H9 (cell line): ENCODE measurements around the gene ARL16. TPM values are rescaled to one million over a fixed set of nuclear protein-coding genes. Genes with fewer than 3 reads are reported as not detected.

Experiments
- DNase-seq: peaks from one replicate; pipeline ENCODE4 v3.0.0-alpha.2; 2017
- H2AFZ ChIP-seq: one replicate; pipeline ENCODE4 v1.6.1; 2013; ENCODE audit warnings: mild to moderate bottlenecking, low read length, control low read depth, moderate library complexity
- H2AK5ac ChIP-seq: 2 replicates; pipeline ENCODE4 v1.6.1; 2013; ENCODE audit warnings: low read length, control low read depth, mixed read lengths; ENCODE audit not compliant: insufficient read length
- H2BK120ac ChIP-seq: one replicate; pipeline ENCODE4 v1.6.1; 2013; ENCODE audit warnings: low read depth, mild to moderate bottlenecking, low read length, control low read depth, inconsistent platforms; ENCODE audit not compliant: poor library complexity, severe bottlenecking
- H2BK12ac ChIP-seq: 2 replicates; pipeline ENCODE4 v1.6.1; 2013; ENCODE audit warnings: low read length, control low read depth, mixed read lengths, low read depth; ENCODE audit not compliant: insufficient read length
- H2BK15ac ChIP-seq: 2 replicates; pipeline ENCODE4 v1.6.1; 2013; ENCODE audit warnings: low read depth, low read length, control low read depth
- H2BK20ac ChIP-seq: one replicate; pipeline ENCODE4 v1.6.1; 2013; ENCODE audit warnings: low read depth, mild to moderate bottlenecking, low read length, control low read depth, inconsistent platforms; ENCODE audit not compliant: poor library complexity, severe bottlenecking
- H2BK5ac ChIP-seq: 2 replicates; pipeline ENCODE4 v1.6.1; 2013; ENCODE audit warnings: low read length, control low read depth, mixed read lengths; ENCODE audit not compliant: insufficient read length
- H3K14ac ChIP-seq: 2 replicates; pipeline ENCODE4 v1.6.1; 2013; ENCODE audit warnings: low read length, control low read depth; ENCODE audit not compliant: insufficient read depth
- H3K18ac ChIP-seq: 2 replicates; pipeline ENCODE4 v1.6.1; 2013; ENCODE audit warnings: low read depth, mild to moderate bottlenecking, mixed read lengths, low read length, control low read depth; ENCODE audit not compliant: insufficient read length
- H3K23ac ChIP-seq: 2 replicates; pipeline ENCODE4 v1.6.1; 2013; ENCODE audit warnings: low read length, control low read depth, mixed read lengths, low read depth; ENCODE audit not compliant: insufficient read length
- H3K23me2 ChIP-seq: 2 replicates; pipeline ENCODE4 v1.6.1; 2013; ENCODE audit warnings: low read depth, mild to moderate bottlenecking, mixed read lengths, low read length, control low read depth; ENCODE audit not compliant: insufficient read length, poor library complexity, severe bottlenecking
- H3K27ac ChIP-seq: 2 replicates; pipeline ENCODE4 v1.5.1; 2013; ENCODE audit warnings: low read length, control low read depth, mixed read lengths, low read depth; ENCODE audit not compliant: insufficient read length
- H3K27me3 ChIP-seq: 2 replicates; pipeline ENCODE4 v1.6.1; 2013; ENCODE audit warnings: low read length, control low read depth, inconsistent platforms; ENCODE audit not compliant: insufficient read depth
- H3K4ac ChIP-seq: 2 replicates; pipeline ENCODE4 v1.6.1; 2013; ENCODE audit warnings: low read depth, mild to moderate bottlenecking, control low read depth, inconsistent platforms, low read length, moderate library complexity
- H3K4me1 ChIP-seq: 2 replicates; pipeline ENCODE4 v1.6.1; 2013; ENCODE audit warnings: low read length, control low read depth, inconsistent platforms; ENCODE audit not compliant: insufficient read depth
- H3K4me2 ChIP-seq: 2 replicates; pipeline ENCODE4 v1.6.1; 2013; ENCODE audit warnings: low read length, control low read depth, mixed read lengths; ENCODE audit not compliant: insufficient read length, insufficient read depth
- H3K56ac ChIP-seq: 2 replicates; pipeline ENCODE4 v1.6.1; 2013; ENCODE audit warnings: low read depth, mild to moderate bottlenecking, mixed read lengths, low read length, control low read depth; ENCODE audit not compliant: insufficient read length
- H3K79me1 ChIP-seq: 2 replicates; pipeline ENCODE4 v1.6.1; 2013; ENCODE audit warnings: low read depth, mild to moderate bottlenecking, moderate library complexity, low read length, control low read depth, inconsistent platforms; ENCODE audit not compliant: insufficient read depth, poor library complexity, severe bottlenecking
- H3K79me2 ChIP-seq: 2 replicates; pipeline ENCODE4 v1.6.1; 2013; ENCODE audit warnings: low read length, control low read depth, inconsistent platforms; ENCODE audit not compliant: insufficient read depth
- H3K9ac ChIP-seq: 2 replicates; pipeline ENCODE4 v1.6.1; 2013; ENCODE audit warnings: low read length, control low read depth, mixed read lengths; ENCODE audit not compliant: insufficient read length; ENCODE audit errors: extremely low read depth
- H3K9me3 ChIP-seq: one replicate; pipeline ENCODE4 v1.6.1; 2013; ENCODE audit warnings: low read depth, low read length, inconsistent platforms; ENCODE audit not compliant: control insufficient read depth
- H3T11ph ChIP-seq: one replicate; pipeline ENCODE4 v1.6.1; 2013; ENCODE audit warnings: mild to moderate bottlenecking, low read length, control low read depth, inconsistent platforms
- H4K20me1 ChIP-seq: one replicate; pipeline ENCODE4 v1.6.1; 2013; ENCODE audit not compliant: control insufficient read depth, insufficient read length, insufficient read depth
- H4K5ac ChIP-seq: 2 replicates; pipeline ENCODE4 v1.6.1; 2013; ENCODE audit warnings: low read depth, mild to moderate bottlenecking, mixed read lengths, low read length, control low read depth; ENCODE audit not compliant: insufficient read length
- H4K8ac ChIP-seq: replicated peaks from 2 replicates; pipeline ENCODE4 v1.6.1; 2013; ENCODE audit warnings: low read length, control low read depth, mixed read lengths, low read depth; ENCODE audit not compliant: insufficient read length
- H4K91ac ChIP-seq: 2 replicates; pipeline ENCODE4 v1.6.1; 2013; ENCODE audit warnings: low read depth, mild to moderate bottlenecking, moderate library complexity, mixed read lengths, low read length, control low read depth; ENCODE audit not compliant: insufficient read length
- H3K27ac Mint-ChIP-seq, 3 experiments: 2 replicates in 2 of 3; 3 replicates in 1 of 3; pipeline ENCODE4 v1.8.0; 2020 to 2021; ENCODE audit warnings: mixed read lengths in 3 of 3, mild to moderate bottlenecking in 1 of 3, moderate library complexity in 1 of 3
- H3K27me3 Mint-ChIP-seq: 2 replicates; pipeline ENCODE4 v1.8.0; 2021; ENCODE audit warnings: low read depth, mild to moderate bottlenecking, moderate library complexity, mixed read lengths
- H3K36me3 Mint-ChIP-seq, 3 experiments: 2 replicates in 2 of 3; 3 replicates in 1 of 3; pipeline ENCODE4 v1.8.0; 2020 to 2021; ENCODE audit warnings: low read depth in 3 of 3, mixed read lengths in 3 of 3; ENCODE audit not compliant: insufficient read depth in 1 of 3
- H3K4me1 Mint-ChIP-seq, 2 experiments: 2 replicates each; pipeline ENCODE4 v1.8.0; 2020; ENCODE audit warnings: mixed read lengths in 2 of 2
- H3K4me3 Mint-ChIP-seq, 2 experiments: 2 replicates in 1 of 2; 3 replicates in 1 of 2; pipeline ENCODE4 v1.8.0; 2020 to 2021; ENCODE audit warnings: mild to moderate bottlenecking in 2 of 2, mixed read lengths in 2 of 2, moderate library complexity in 1 of 2
- H3K9me3 Mint-ChIP-seq, 2 experiments: 2 replicates in 1 of 2; 3 replicates in 1 of 2; pipeline ENCODE4 v1.8.0; 2020; ENCODE audit warnings: mild to moderate bottlenecking in 2 of 2, mixed read lengths in 2 of 2, moderate library complexity in 1 of 2
- CTCF ChIP-seq: fragments of 200-600 bp; sonication (generic); conservative IDR thresholded peaks from 3 replicates; pipeline ENCODE4 v1.8.0; 2021; ENCODE audit warnings: antibody characterized with exemption, mild to moderate bottlenecking
- WGBS: extraction: QIAGEN DNeasy Blood & Tissue Kit; methylation state at CpG from one replicate; pipeline ENCODE4 v1.1.7; 2013; ENCODE audit warnings: missing lambda C conversion rate, low lambda C conversion rate, mixed read lengths; ENCODE audit not compliant: insufficient read length; ENCODE audit errors: extremely low coverage; 5-methylcytosine and 5-hydroxymethylcytosine counted together
- total RNA-seq: library from RNA; stranded (reverse); gene quantifications from 2 replicates; pipeline ENCODE4 v1.2.1, GENCODE V29; 2021

Gene ARL16
- total RNA-seq, 1 experiment from 2014 or later, result 58.6 TPM

DNA sequence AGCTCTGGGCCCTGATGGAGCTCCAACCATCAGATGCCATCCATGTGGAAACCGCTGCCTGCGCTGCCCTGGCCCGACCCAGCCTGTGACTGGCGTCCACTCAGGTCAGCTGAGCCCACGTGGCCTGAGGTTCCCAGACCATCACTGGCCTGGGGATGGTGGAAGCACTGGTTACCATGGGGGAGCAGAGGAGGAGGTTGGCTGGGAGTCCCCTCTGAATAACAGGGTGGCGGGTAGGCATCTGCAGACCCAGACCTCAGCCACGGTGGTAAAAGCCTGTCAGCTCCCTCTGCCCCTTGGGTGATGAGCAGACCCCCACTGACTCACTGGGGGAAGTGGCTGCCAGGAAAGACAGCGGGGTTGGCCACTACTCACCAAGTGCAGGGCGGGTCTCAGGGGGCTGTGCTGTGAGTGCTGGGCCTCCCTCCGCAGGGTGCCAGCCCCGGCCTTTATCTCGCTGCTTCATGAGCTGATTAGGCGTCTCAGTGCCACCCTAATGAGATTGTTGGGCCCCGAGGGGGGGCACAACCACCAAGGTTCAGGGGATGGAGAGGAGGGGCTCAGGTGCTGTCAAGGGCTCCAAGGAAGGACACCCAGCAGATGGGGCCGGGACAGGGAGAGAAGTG lies 27.4 kb downstream of the ARL16 start, which contains the start of gene PDE6G:
TSS of gene PDE6G (minus strand) at position 425 of the 626 bp plus-strand sequence. CDS start 3,237 bp downstream, outside the sequence.
- no peak within 1 kb of the TSS for H3K4ac ChIP-seq
- no peak within 1 kb of the TSS for H3K27ac ChIP-seq
- Mint-ChIP-seq H3K4me1 (peaks cover 10 to 17% of the 10 kb centered on the region in 2 experiments), H3K27me3 (peaks cover 2% of the 10 kb centered on the region; the same call in 1 of the 2 replicates), H3K4me3 (no peak within 1 kb of the TSS; a peak in 1 of 5 replicates), H3K36me3 (no peaks in the 10 kb centered on the region), H3K9me3 (no peaks in the 10 kb centered on the region; a peak in 1 of 5 replicates), H3K27ac (peak within 1 kb of the TSS in 1 of 3 experiments; percentile 82; a peak in 1 of 7 replicates)
- no peak within 1 kb of the TSS for H2BK15ac ChIP-seq
- no peak within 1 kb of the TSS for H3K56ac ChIP-seq
- no peaks in the 10 kb centered on the region for H3K9me3 ChIP-seq
- H3K23ac ChIP-seq, result no peak within 1 kb of the TSS
- H2BK5ac ChIP-seq, result no peak within 1 kb of the TSS
- no CpG with 5 or more reads among the region's 15 CpGs for WGBS
- H3K79me2 ChIP-seq, result no peaks in the 10 kb centered on the region
- no peak within 1 kb of the TSS for H4K5ac ChIP-seq
- H3K23me2 ChIP-seq, result peaks cover 4% of the 10 kb centered on the region
- H2BK12ac ChIP-seq, result no peak within 1 kb of the TSS
- no peak within 1 kb of the TSS for H2AK5ac ChIP-seq
- H3K27me3 ChIP-seq, result no peaks in the 10 kb centered on the region
- H4K8ac ChIP-seq, result no peak within 1 kb of the TSS
- no peak for DNase-seq
- no peak within 1 kb of the TSS for H3T11ph ChIP-seq
- H2BK120ac ChIP-seq, result no peak within 1 kb of the TSS
- H3K4me1 ChIP-seq, result peaks cover 3% of the 10 kb centered on the region; the same call in 1 of the 2 replicates
- TF ChIP-seq CTCF, result no peak
- H4K20me1 ChIP-seq, result no peaks in the 10 kb centered on the region
- H2BK20ac ChIP-seq, result no peak within 1 kb of the TSS
- no peak within 1 kb of the TSS for H4K91ac ChIP-seq
- H3K4me2 ChIP-seq, result no peak within 1 kb of the TSS
- H3K14ac ChIP-seq, result no peak within 1 kb of the TSS; the same call in 1 of the 2 replicates
- no peak within 1 kb of the TSS for H3K9ac ChIP-seq
- no peak within 1 kb of the TSS for H2AFZ ChIP-seq
- no peaks in the 10 kb centered on the region for H3K79me1 ChIP-seq
- no peak within 1 kb of the TSS for H3K18ac ChIP-seq
